ENCODE results near the gene BANP.

- TF ChIP-seq CTCF (IDR thresholded peaks at IDR 0.05), result no peak
- peak; percentile 35 to 53 for TF ChIP-seq POLR2AphosphoS5 (IDR thresholded peaks at IDR 0.05)
These were observed 12.2 kb downstream of the BANP start for GRCh38 chr16:87963400-87963799.

Measured in esophagus muscularis mucosa (tissue), 3 donors.